ENCODE measurements around the gene STX3. TPM values are rescaled to one million over a fixed set of nuclear protein-coding genes. Genes with fewer than 3 reads are reported as not detected.

The STX3 gene
- total and polyA plus RNA-seq, 2 of the 13 experiments (the other 11 are each of a cell fraction or from before 2014, with no cell fraction given) = 16.5 to 24.0 TPM

DNA sequence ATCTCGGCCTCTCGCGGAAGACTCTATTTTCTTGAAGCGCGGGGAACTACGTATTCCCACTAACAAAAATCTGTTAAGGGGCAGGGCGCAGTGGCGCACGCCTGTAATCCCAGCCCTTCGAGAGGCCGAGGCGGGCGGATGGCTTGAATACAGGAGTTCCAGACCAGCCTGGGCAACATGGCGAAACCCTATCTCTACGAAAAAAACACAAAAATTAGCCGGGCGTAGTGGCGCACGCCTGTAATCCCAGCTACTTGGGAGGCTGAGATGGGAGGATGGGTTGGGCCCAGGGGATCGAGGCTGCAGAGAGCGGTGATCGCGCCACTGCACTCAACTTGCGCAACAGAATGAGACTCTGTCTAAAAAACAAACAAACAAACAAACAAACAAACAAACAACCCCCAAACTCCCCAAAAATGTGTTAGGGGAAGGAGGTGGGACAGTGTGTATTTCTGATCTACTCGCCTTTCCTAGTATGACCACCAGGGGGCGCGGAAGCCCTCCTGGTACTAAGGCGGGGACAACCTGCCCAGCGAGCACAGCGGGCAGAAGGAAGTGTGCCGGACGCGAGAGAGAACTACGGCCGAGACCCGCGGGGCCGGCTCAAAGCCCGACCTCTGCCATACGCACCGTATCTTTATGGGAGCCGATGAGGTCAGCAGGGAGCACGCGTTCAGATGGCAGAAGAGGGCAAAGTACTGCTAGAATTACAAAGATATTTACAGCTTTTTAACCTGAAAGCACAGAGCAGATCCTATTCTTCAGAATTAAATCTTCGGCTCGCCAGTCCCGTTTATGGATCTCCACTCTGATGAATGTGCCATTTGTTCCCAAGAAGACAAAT, 1.3 kb upstream of the STX3 start (continued):
- TF ChIP-seq, protein P1, sequence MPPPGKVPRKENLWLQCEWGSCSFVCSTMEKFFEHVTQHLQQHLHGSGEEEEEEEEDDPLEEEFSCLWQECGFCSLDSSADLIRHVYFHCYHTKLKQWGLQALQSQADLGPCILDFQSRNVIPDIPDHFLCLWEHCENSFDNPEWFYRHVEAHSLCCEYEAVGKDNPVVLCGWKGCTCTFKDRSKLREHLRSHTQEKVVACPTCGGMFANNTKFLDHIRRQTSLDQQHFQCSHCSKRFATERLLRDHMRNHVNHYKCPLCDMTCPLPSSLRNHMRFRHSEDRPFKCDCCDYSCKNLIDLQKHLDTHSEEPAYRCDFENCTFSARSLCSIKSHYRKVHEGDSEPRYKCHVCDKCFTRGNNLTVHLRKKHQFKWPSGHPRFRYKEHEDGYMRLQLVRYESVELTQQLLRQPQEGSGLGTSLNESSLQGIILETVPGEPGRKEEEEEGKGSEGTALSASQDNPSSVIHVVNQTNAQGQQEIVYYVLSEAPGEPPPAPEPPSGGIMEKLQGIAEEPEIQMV (CRISPR knock-in tag; IDR thresholded peaks at IDR 0.05; ENCODE audit: low read depth) = peak; percentile 100
- no peak; the same call in 2 of the 3 replicates for TF ChIP-seq MXI1 (IDR thresholded peaks at IDR 0.05; ENCODE audit: borderline replicate concordance, low read depth, low read length)
- peak; percentile 81; the same call in 1 of the 2 replicates for TF ChIP-seq ZNF572 (CRISPR knock-in tag; IDR thresholded peaks at IDR 0.05)
- TF ChIP-seq TEAD3 (CRISPR knock-in tag; optimal IDR thresholded peaks at IDR 0.05; ENCODE audit: borderline replicate concordance) = no peak
- TF ChIP-seq ZNF674 (CRISPR knock-in tag; IDR thresholded peaks at IDR 0.05; ENCODE audit: low read depth) = no peak
- no peak for TF ChIP-seq MIER2 (CRISPR knock-in tag; IDR thresholded peaks at IDR 0.05)
- TF ChIP-seq ZNF263 (CRISPR knock-in tag; IDR thresholded peaks at IDR 0.05) = no peak; the same call in 1 of the 2 replicates
- no peak for TF ChIP-seq EHMT2 (IDR thresholded peaks at IDR 0.05; ENCODE audit: borderline replicate concordance, low read depth, low read length)
- 0 out of 2 replicates have a peak, but pooled peaks have one; percentile 36 for TF ChIP-seq FOXA3 (CRISPR knock-in tag; IDR thresholded peaks at IDR 0.05)
- no peak for TF ChIP-seq CENPT (CRISPR knock-in tag; IDR thresholded peaks at IDR 0.05; ENCODE audit: low read depth)
- 0 out of 2 replicates have a peak, but pooled peaks have one; percentile 23 for TF ChIP-seq JUND (CRISPR knock-in tag; IDR thresholded peaks at IDR 0.05)
- no peak for TF ChIP-seq SRSF9 (IDR thresholded peaks at IDR 0.05; ENCODE audit: borderline replicate concordance, insufficient read depth, low read depth, low read length, poor library complexity, severe bottlenecking)
- TF ChIP-seq, protein P2, sequence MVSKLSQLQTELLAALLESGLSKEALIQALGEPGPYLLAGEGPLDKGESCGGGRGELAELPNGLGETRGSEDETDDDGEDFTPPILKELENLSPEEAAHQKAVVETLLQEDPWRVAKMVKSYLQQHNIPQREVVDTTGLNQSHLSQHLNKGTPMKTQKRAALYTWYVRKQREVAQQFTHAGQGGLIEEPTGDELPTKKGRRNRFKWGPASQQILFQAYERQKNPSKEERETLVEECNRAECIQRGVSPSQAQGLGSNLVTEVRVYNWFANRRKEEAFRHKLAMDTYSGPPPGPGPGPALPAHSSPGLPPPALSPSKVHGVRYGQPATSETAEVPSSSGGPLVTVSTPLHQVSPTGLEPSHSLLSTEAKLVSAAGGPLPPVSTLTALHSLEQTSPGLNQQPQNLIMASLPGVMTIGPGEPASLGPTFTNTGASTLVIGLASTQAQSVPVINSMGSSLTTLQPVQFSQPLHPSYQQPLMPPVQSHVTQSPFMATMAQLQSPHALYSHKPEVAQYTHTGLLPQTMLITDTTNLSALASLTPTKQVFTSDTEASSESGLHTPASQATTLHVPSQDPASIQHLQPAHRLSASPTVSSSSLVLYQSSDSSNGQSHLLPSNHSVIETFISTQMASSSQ (IDR thresholded peaks at IDR 0.05; ENCODE audit: low read depth) = no peak
- TF ChIP-seq, protein P2 (CRISPR knock-in tag; IDR thresholded peaks at IDR 0.05; ENCODE audit: borderline replicate concordance) = no peak
- no peak for TF ChIP-seq SMARCC2 (IDR thresholded peaks at IDR 0.05)
- peak; percentile 39; the same call in 1 of the 2 replicates for TF ChIP-seq ZNF143 (CRISPR knock-in tag; IDR thresholded peaks at IDR 0.05)
- TF ChIP-seq SMAD9 (CRISPR knock-in tag; IDR thresholded peaks at IDR 0.05) = 0 out of 2 replicates have a peak, but pooled peaks have one; percentile 87
- TF ChIP-seq ZNF549 (CRISPR knock-in tag; IDR thresholded peaks at IDR 0.05) = no peak
- peak; percentile 33; the same call in 1 of the 2 replicates for TF ChIP-seq ZNF777 (CRISPR knock-in tag; IDR thresholded peaks at IDR 0.05)
- no peak for TF ChIP-seq SRY (CRISPR knock-in tag; IDR thresholded peaks at IDR 0.05)
- TF ChIP-seq NFE2L2 (IDR thresholded peaks at IDR 0.05; ENCODE audit: low read length) = no peak
- TF ChIP-seq ZFP90 (CRISPR knock-in tag; IDR thresholded peaks at IDR 0.05; ENCODE audit: borderline replicate concordance) = 0 out of 2 replicates have a peak, but pooled peaks have one; percentile 45
- no peak for TF ChIP-seq ZNF225 (CRISPR knock-in tag; IDR thresholded peaks at IDR 0.05)
- TF ChIP-seq GATA4 (IDR thresholded peaks at IDR 0.05; ENCODE audit: borderline replicate concordance, low read depth) = no peak
- no peak for TF ChIP-seq IRX3 (CRISPR knock-in tag; IDR thresholded peaks at IDR 0.05; ENCODE audit: borderline replicate concordance, low read depth)
- no peak for TF ChIP-seq NFKBIZ (CRISPR knock-in tag; IDR thresholded peaks at IDR 0.05)
- TF ChIP-seq PPARG (CRISPR knock-in tag; conservative IDR thresholded peaks at IDR 0.05) = no peak
